ENCODE data around the gene KIF16B.

DNA sequence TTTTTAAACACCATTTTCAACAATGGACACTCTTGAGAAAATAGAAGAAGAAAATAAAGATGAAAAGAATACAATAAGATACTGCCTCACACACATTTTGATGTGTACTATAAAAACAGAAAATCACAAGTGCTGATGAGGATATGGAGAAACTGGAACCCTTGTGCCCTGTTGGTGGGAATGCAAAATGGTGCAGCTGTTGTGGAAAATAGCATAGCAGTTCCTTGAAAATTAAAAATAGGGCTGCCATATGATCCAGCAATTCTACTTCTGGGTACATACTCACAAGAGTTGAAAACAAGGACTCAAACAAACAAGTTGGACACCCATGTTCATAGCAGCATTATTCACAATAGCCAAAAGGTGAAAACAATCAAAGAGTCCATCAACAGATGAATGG is 173.0 kb downstream of the KIF16B start:
- TF ChIP-seq, protein P1, sequence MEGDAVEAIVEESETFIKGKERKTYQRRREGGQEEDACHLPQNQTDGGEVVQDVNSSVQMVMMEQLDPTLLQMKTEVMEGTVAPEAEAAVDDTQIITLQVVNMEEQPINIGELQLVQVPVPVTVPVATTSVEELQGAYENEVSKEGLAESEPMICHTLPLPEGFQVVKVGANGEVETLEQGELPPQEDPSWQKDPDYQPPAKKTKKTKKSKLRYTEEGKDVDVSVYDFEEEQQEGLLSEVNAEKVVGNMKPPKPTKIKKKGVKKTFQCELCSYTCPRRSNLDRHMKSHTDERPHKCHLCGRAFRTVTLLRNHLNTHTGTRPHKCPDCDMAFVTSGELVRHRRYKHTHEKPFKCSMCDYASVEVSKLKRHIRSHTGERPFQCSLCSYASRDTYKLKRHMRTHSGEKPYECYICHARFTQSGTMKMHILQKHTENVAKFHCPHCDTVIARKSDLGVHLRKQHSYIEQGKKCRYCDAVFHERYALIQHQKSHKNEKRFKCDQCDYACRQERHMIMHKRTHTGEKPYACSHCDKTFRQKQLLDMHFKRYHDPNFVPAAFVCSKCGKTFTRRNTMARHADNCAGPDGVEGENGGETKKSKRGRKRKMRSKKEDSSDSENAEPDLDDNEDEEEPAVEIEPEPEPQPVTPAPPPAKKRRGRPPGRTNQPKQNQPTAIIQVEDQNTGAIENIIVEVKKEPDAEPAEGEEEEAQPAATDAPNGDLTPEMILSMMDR (IDR thresholded peaks at IDR 0.05), result no peak
- TF ChIP-seq POLR2AphosphoS5 (IDR thresholded peaks at IDR 0.05; ENCODE audit: low read depth, low read length), result no peak
